Esophagus muscularis mucosa (tissue), 4 donors: Measurements from ENCODE around the gene PALMD.

Source experiments
- CTCF ChIP-seq, 3 experiments: fragments of 200-600 bp in 2 of 3; fragments of 450-650 bp in 1 of 3; sonication (generic) in 2 of 3; IDR thresholded peaks; one replicate each; pipeline ENCODE4 v1.5.1; 2017 to 2019; ENCODE audit warnings: antibody characterized with exemption in 3 of 3, mild to moderate bottlenecking in 2 of 3, moderate library complexity in 1 of 3
- EP300 ChIP-seq: sonication (generic); formaldehyde crosslinking; IDR thresholded peaks from one replicate; pipeline ENCODE4 v1.6.1; 2017; ENCODE audit warnings: antibody characterized with exemption
- POLR2A ChIP-seq: fragments of 450-650 bp; IDR thresholded peaks from one replicate; pipeline ENCODE4 v1.6.1; 2017; ENCODE audit warnings: antibody characterized with exemption, moderate library complexity, mild to moderate bottlenecking, low read depth
- POLR2AphosphoS5 ChIP-seq, 2 donors: sonication (generic); formaldehyde crosslinking; IDR thresholded peaks; one replicate each; pipeline ENCODE4 v1.6.1; 2017; ENCODE audit warnings: antibody characterized with exemption in 2 of 2

GRCh38 chr1:99682291-99682751 is 36.4 kb downstream of the PALMD start:
- TF ChIP-seq CTCF (IDR thresholded peaks at IDR 0.05): no peak
- no peak for TF ChIP-seq POLR2A
- no peak for TF ChIP-seq POLR2AphosphoS5 (IDR thresholded peaks at IDR 0.05)
- TF ChIP-seq EP300: no peak
